ENCODE measurements around the gene RPP14.
"Not testable (repeated sequence)": the region's sequence is repeated elsewhere in the genome, so short reads cannot be mapped to it uniquely, and the experiment has no call there.

The RPP14 gene

GRCh38 chr3:58333206-58334012 lies 27.4 kb downstream of the RPP14 start:
- no peak for DNase-seq

GRCh38 chr3:58334013-58334321 lies 27.9 kb downstream of the RPP14 start:
- no peak for DNase-seq

- no peak for DNase-seq
Observed at GRCh38 chr3:58334506-58334884, 28.4 kb downstream of the RPP14 start.

GRCh38 chr3:58335652-58335947 lies 29.6 kb downstream of the RPP14 start:
- DNase-seq: no peak

DNA sequence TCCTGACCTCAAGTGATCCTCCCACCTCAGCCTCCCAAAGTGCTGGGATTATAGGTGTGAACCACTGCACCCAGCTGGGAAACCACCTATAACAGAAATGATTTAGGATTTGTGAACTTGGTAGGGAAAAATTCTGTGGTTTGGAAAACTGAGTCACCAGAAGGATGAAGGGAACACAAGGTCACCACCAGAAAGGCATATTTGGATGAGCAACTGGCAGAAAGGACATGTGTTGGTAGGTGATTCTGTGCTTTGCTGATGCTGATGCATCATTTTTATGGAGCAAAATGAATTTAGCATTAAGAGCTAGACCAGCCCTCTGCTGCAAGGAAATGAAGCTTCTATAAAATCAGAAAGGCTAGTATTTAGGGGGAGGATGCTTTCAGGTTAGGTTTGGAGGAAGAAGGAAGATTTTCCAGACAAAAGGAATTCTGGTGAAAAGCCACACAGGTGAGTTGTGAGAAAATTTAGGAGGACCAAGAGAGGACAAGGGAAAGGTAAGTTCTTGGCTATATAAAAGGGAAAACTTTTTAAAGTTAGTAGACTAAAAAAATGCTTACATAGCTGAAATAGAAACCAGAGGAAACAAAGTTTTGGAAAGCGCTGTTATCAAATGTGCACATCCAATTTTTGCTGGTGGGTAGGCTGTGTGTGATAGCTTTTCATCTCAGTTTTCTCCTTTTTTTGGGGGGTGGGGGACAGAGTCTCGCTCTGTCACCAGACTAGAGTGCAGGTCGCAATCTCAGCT lies 30.3 kb downstream of the RPP14 start:
- DNase-seq: no peak

GRCh38 chr3:58337190-58337589 lies 31.1 kb downstream of the RPP14 start:
- DNase-seq: no peak

GRCh38 chr3:58339146-58339545 lies 33.1 kb downstream of the RPP14 start:
- not testable (repeated sequence) for DNase-seq

- DNase-seq: no peak
Observed at GRCh38 chr3:58340594-58341244, 34.7 kb downstream of the RPP14 start.

DNA sequence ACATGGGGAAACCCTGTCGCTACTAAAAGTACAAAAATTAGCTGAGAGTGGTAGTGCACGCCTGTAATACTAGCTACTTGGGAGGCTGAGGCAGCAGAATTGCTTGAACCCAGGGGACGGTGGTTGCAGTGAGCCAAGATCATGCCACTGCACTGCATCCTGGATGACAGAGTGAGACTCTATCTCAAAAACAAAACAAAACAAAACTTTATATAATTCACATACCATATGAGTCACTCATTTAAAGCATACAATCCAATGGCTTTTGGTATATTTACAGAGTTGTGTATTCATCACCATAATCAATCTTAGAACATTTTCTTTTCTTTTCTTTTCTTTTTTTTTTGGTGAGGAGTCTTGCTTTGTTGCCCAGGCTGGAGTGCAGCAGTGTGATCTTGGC lies 35.3 kb downstream of the RPP14 start:
- DNase-seq: no peak

- DNase-seq: no peak
Observed at GRCh38 chr3:58342676-58343075, 36.6 kb downstream of the RPP14 start.

DNA sequence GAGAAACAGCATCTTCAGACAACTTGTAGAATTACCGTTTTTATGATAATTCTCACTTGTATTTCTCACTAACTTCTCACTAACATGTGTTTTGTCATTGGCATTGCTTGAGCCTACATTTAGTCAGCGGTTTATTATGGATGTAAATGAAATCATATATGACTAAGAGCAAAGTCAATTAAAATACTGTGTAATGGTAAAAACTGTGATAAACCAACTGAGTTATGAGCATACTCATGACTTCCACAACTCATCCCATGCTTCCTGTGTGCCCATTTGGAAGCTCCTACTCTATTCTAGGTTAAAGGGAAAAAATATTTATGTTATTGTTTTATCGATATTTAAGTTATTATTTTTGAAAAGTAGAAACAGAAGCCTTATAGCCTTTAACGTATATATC lies 39.4 kb downstream of the RPP14 start:
- no peak for DNase-seq

GRCh38 chr3:58346368-58346767 lies 40.3 kb downstream of the RPP14 start:
- DNase-seq: no peak

GRCh38 chr3:58347984-58348383 lies 41.9 kb downstream of the RPP14 start:
- DNase-seq: no peak

GRCh38 chr3:58349792-58350626 lies 44.0 kb downstream of the RPP14 start:
- no peak for DNase-seq

DNA sequence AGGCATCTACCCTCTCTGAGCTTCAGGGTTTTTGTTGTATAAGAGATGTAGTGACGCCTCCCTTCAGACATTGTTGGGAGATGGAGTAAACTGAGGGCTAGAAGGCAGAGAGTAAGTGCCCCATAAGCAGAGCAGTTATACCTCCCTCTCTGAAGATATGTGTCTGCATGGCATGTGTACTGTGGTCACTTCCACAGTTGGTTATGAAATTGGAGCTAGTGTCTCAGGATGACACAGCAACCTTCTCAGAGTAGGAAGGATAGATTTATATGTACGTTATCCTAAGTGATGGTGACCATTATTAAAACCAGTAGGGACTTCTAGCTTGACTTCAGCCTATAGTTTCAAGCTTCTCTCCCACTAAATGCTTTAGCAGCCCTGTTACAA lies 44.6 kb downstream of the RPP14 start:
- DNase-seq: no peak

DNA sequence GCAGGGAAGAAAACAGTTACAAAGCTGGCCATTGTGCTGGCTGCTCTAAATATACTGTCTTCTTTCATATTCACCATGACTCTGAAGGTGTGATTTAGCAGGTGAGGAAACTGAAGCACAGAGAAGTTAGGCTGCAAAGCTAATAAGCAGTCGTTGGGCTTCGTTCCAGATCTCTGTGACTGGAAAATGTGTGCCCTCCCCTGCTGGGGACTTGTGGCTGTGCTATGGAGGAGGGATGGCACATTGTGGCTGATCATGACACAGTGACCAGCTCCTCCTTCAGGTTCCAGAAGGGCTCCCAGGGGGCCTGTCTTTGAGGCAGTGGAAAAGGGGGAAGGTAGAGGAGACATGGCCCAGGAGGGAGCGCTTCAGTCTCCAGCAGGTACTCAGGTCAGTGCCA lies 45.9 kb downstream of the RPP14 start:
- no peak for DNase-seq

- DNase-seq: no peak
Observed at GRCh38 chr3:58352626-58353025, 46.6 kb downstream of the RPP14 start.

GRCh38 chr3:58353722-58354553 lies 47.9 kb downstream of the RPP14 start:
- no peak for DNase-seq

GRCh38 chr3:58355179-58355578 lies 49.1 kb downstream of the RPP14 start:
- DNase-seq: no peak

DNA sequence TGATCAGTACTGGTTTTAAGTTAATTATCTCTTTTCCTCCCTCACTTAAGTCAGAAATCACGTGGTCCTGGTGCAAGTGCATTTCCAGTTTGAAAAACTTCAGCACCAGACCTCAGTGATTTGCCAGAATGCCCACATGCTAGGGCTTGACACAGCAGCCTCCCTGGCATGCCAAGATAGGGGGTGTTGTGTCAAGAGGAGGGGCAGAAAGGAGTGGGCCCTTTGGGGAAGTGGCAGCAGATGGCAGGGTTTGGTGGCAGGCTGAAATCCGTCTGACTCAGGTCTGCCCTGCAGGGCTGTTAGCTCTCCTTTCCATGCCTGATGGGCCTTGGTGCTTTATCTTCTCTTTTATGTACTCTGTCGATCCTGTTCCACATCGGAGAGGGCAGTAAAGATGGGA lies 50.0 kb downstream of the RPP14 start:
- no peak for DNase-seq

- DNase-seq: no peak
Observed at GRCh38 chr3:58357402-58357801, 51.4 kb downstream of the RPP14 start.

GRCh38 chr3:58358092-58358491 lies 52.0 kb downstream of the RPP14 start:
- no peak for DNase-seq

- no peak for DNase-seq
Observed at GRCh38 chr3:58358808-58359207, 52.8 kb downstream of the RPP14 start.

All from NCI-H1105 (cell line).